ENCODE results near the gene DSC1. TPM values are rescaled to one million over a fixed set of nuclear protein-coding genes. Genes with fewer than 3 reads are reported as not detected.

Gene DSC1
- total RNA-seq (1 to 10 TPM; 1.6 to 1.7 TPM), total RNA-seq (0 to 41.2 (median 2.3) reads per million in 172 experiments)
- 4.9 TPM for polyA plus RNA-seq (2013, experiment 1 of 2)
- 1.4 TPM for polyA plus RNA-seq (2013, experiment 2 of 2)

GRCh38 chr18:31162825-31163435 is at the start of gene DSC1:
DSC1 (minus strand) TSS chr18:31162856; CDS start chr18:31162594, 262 bp downstream.
- H3K4me1 ChIP-seq (ENCODE audit: insufficient read depth, low read length), result no peaks in the 10 kb centered on the region
- H3K9me3 Mint-ChIP-seq, result peaks cover 2% of the 10 kb centered on the region
- H3K27ac Mint-ChIP-seq, result peak within 1 kb of the TSS; percentile 85
- CTCF ChIA-PET, result no interaction called here
- ATAC-seq (ENCODE audit: poor library complexity) (peak; percentile 87), DNase-seq (peak in 6 of 14 experiments; percentile 0 to 40 (median 20))
- POLR2A ChIA-PET, result interaction anchor here (0.6 to 1.0 kb wide), 2 partner anchors 15 to 18 kb away, joined by 3 read pairs; no protein-coding TSS in a partner anchor
- H3K4me1 Mint-ChIP-seq (ENCODE audit: low read depth), result peaks cover 31% of the 10 kb centered on the region
- H3K4me3 Mint-ChIP-seq, result peak within 1 kb of the TSS; percentile 85
- no peaks in the 10 kb centered on the region for H3K36me3 Mint-ChIP-seq (ENCODE audit: low read depth)
- no peaks in the 10 kb centered on the region for H3K27me3 ChIP-seq (ENCODE audit: control insufficient read depth in 1 of 2, insufficient read depth in 2 of 2, low read length in 2 of 2)
- intact Hi-C loops (cut with DNase I, micrococcal nuclease), result no loop called here
- no peaks in the 10 kb centered on the region for H3K27me3 Mint-ChIP-seq
- H3K9me3 ChIP-seq (ENCODE audit: control insufficient read depth in 1 of 2, insufficient read depth in 1 of 2, low read length in 2 of 2), result peaks cover 0 to 7% of the 10 kb centered on the region in 2 experiments
- TF ChIP-seq CTCF (IDR thresholded peaks at IDR 0.05), result no peak
- H3K4me3 ChIP-seq (ENCODE audit: low read length), result peak within 1 kb of the TSS; percentile 37
- no peaks in the 10 kb centered on the region for H3K36me3 ChIP-seq (ENCODE audit: insufficient read depth, low read length)
- peak within 1 kb of the TSS in 1 of 2 donors; percentile 19 for H3K27ac ChIP-seq (ENCODE audit: low read depth in 1 of 2, low read length in 2 of 2)

DNA sequence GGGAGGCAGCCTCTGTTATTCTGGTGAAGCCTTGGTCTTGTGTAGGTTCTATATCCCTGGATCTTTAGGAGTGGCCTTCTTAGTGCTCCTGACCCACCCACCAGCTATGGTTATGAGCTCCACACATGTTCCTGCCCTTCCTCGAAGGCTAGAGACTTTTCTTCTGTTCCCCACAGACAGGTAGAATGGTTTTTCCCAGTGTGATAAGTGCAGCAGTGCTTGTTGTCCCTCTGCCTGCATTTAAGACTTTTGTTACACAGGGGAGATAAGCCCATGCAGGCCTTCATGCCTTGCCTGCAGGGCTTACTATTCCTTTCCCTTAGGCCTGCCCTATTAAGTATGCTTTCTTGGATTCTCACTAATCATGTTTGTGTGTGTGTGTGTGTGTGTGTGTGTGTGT is 48.4 kb upstream of the DSC1 start:
- no peaks in the 10 kb centered on the region for H3K36me3 ChIP-seq (ENCODE audit: insufficient read depth, low read length)
- TF ChIP-seq CTCF (IDR thresholded peaks at IDR 0.05), result no peak
- ChIA-PET CTCF (no interaction called here), POLR2A (no interaction called here)
- H3K27ac ChIP-seq (ENCODE audit: low read depth in 1 of 2, low read length in 2 of 2), result no peak overlapping the region
- Mint-ChIP-seq H3K4me1 (ENCODE audit: low read depth) (no peaks in the 10 kb centered on the region), H3K27me3 (peaks cover 9% of the 10 kb centered on the region), H3K9me3 (peaks cover 10% of the 10 kb centered on the region), H3K4me3 (no peak overlapping the region), H3K27ac (no peak overlapping the region), H3K36me3 (ENCODE audit: low read depth) (no peaks in the 10 kb centered on the region)
- DNase-seq, result no peak
- intact Hi-C loops (cut with DNase I, micrococcal nuclease), result no loop called here
- no peaks in the 10 kb centered on the region for H3K27me3 ChIP-seq (ENCODE audit: control insufficient read depth in 1 of 2, insufficient read depth in 2 of 2, low read length in 2 of 2)
- no peak for ATAC-seq (ENCODE audit: poor library complexity)
- no peak overlapping the region for H3K4me3 ChIP-seq (ENCODE audit: low read length)
- peaks cover 0 to 5% of the 10 kb centered on the region in 2 experiments for H3K9me3 ChIP-seq (ENCODE audit: control insufficient read depth in 1 of 2, insufficient read depth in 1 of 2, low read length in 2 of 2)
- H3K4me1 ChIP-seq (ENCODE audit: insufficient read depth, low read length), result no peaks in the 10 kb centered on the region

GRCh38 chr18:31209041-31209440 is 46.4 kb upstream of the DSC1 start:
- DNase-seq (no peak), ATAC-seq (ENCODE audit: poor library complexity) (no peak)
- H3K9me3 Mint-ChIP-seq, result peaks cover 5% of the 10 kb centered on the region
- Histone ChIP-seq H3K27me3 (ENCODE audit: control insufficient read depth in 1 of 2, insufficient read depth in 2 of 2, low read length in 2 of 2) (no peaks in the 10 kb centered on the region), H3K9me3 (ENCODE audit: control insufficient read depth in 1 of 2, insufficient read depth in 1 of 2, low read length in 2 of 2) (peaks cover 0 to 5% of the 10 kb centered on the region in 2 experiments), H3K4me1 (ENCODE audit: insufficient read depth, low read length) (no peaks in the 10 kb centered on the region), H3K27ac (ENCODE audit: low read depth in 1 of 2, low read length in 2 of 2) (no peak overlapping the region), H3K4me3 (ENCODE audit: low read length) (no peak overlapping the region), H3K36me3 (ENCODE audit: insufficient read depth, low read length) (no peaks in the 10 kb centered on the region)
- intact Hi-C loops (cut with DNase I, micrococcal nuclease), result no loop called here
- CTCF ChIA-PET, result no interaction called here
- H3K4me1 Mint-ChIP-seq (ENCODE audit: low read depth), result no peaks in the 10 kb centered on the region
- peaks cover 9% of the 10 kb centered on the region for H3K27me3 Mint-ChIP-seq
- no peak for TF ChIP-seq CTCF (IDR thresholded peaks at IDR 0.05)
- POLR2A ChIA-PET, result no interaction called here
- no peak overlapping the region for H3K4me3 Mint-ChIP-seq
- H3K36me3 Mint-ChIP-seq (ENCODE audit: low read depth), result no peaks in the 10 kb centered on the region
- no peak overlapping the region for H3K27ac Mint-ChIP-seq

Data from CD4-positive, alpha-beta T cell (primary cell).